NCI-H2107 treated with DMSO at 0.1 percent for 48 hours (cell line): Measurements from ENCODE around the gene RMI2.

Source experiments
- DNase-seq: peaks from one replicate; lab custom pipeline; 2025; ENCODE audit not compliant: unreplicated experiment; lab: John Stamatoyannopoulos, UW

RMI2 gene

GRCh38 chr16:11379420-11379819, 34.2 kb downstream of the RMI2 start:
- DNase-seq, result no peak

- no peak for DNase-seq
Observed at GRCh38 chr16:11380836-11381235, 35.6 kb downstream of the RMI2 start.

GRCh38 chr16:11383481-11384183, 38.4 kb downstream of the RMI2 start:
- no peak for DNase-seq

- no peak for DNase-seq
Observed at GRCh38 chr16:11384184-11384955, 39.1 kb downstream of the RMI2 start.

- DNase-seq, result no peak
Observed at GRCh38 chr16:11384956-11385586, 39.8 kb downstream of the RMI2 start.

GRCh38 chr16:11386054-11386680, 40.9 kb downstream of the RMI2 start:
- DNase-seq, result no peak

- DNase-seq, result no peak
Observed at GRCh38 chr16:11386791-11387546, 41.7 kb downstream of the RMI2 start.

- DNase-seq, result no peak
Observed at GRCh38 chr16:11389083-11389482, 43.8 kb downstream of the RMI2 start.

- DNase-seq, result no peak
Observed at GRCh38 chr16:11389631-11390565, 44.6 kb downstream of the RMI2 start.

- DNase-seq, result no peak
Observed at GRCh38 chr16:11390573-11391495, 45.6 kb downstream of the RMI2 start.

GRCh38 chr16:11391576-11391975, 46.3 kb downstream of the RMI2 start:
- DNase-seq, result peak; percentile 54

GRCh38 chr16:11392041-11392581, 46.9 kb downstream of the RMI2 start:
- DNase-seq, result peak; percentile 27

GRCh38 chr16:11393366-11393765, 48.1 kb downstream of the RMI2 start:
- DNase-seq, result no peak

GRCh38 chr16:11393861-11394592, 48.8 kb downstream of the RMI2 start:
- DNase-seq, result no peak

GRCh38 chr16:11394593-11394960, 49.3 kb downstream of the RMI2 start:
- no peak for DNase-seq

GRCh38 chr16:11395008-11395948, 50.0 kb downstream of the RMI2 start:
- DNase-seq, result no peak

- DNase-seq, result no peak
Observed at GRCh38 chr16:11395949-11396240, 50.6 kb downstream of the RMI2 start.
